Keratinocyte (primary cell): ENCODE measurements around the gene GPC4. TPM values are rescaled to one million over a fixed set of nuclear protein-coding genes. Genes with fewer than 3 reads are reported as not detected.

ENCODE experiments used
- DNase-seq: peaks from one replicate; pipeline ENCODE4 v3.0.0-alpha.2; 2011; ENCODE audit warnings: low read depth, missing footprints, low spot score
- FAIRE-seq: peaks from 2 replicates; lab custom pipeline; 2011; peaks lifted over from hg19 to GRCh38; lab: Jason Lieb, UNC
- H2AFZ ChIP-seq: 2 replicates; pipeline ENCODE4 v1.6.0; 2012; ENCODE audit warnings: low read length, control low read depth, inconsistent platforms; ENCODE audit not compliant: control insufficient read depth
- H3K27ac ChIP-seq: 2 replicates; pipeline ENCODE4 v1.5.1; 2011; ENCODE audit warnings: low read length; ENCODE audit not compliant: control insufficient read depth, insufficient read depth
- H3K27me3 ChIP-seq: 3 replicates; pipeline ENCODE4 v1.6.0; 2011; ENCODE audit warnings: low read length; ENCODE audit not compliant: control insufficient read depth, insufficient read depth; ENCODE audit errors: extremely low read depth
- H3K36me3 ChIP-seq, 2 experiments: 2 replicates in 1 of 2; 3 replicates in 1 of 2; pipeline ENCODE4 v1.5.1; 2011; ENCODE audit warnings: low read length in 2 of 2, mild to moderate bottlenecking in 1 of 2; ENCODE audit not compliant: control insufficient read depth in 2 of 2, insufficient read depth in 2 of 2; ENCODE audit errors: extremely low read depth in 1 of 2
- H3K4me1 ChIP-seq: 3 replicates; pipeline ENCODE4 v1.5.1; 2011; ENCODE audit warnings: low read length; ENCODE audit not compliant: control insufficient read depth, insufficient read depth; ENCODE audit errors: extremely low read depth
- H3K4me2 ChIP-seq: 3 replicates; pipeline ENCODE4 v1.6.0; 2011; ENCODE audit warnings: low read depth, low read length; ENCODE audit not compliant: control insufficient read depth, insufficient read depth; ENCODE audit errors: extremely low read depth
- H3K4me3 ChIP-seq, 3 experiments: fragments of 200-600 bp in 1 of 3; sonication (generic) in 1 of 3; 2 replicates in 2 of 3; 3 replicates in 1 of 3; pipeline ENCODE4 v1.5.1; 2011 to 2016; ENCODE audit warnings: low read length in 3 of 3, mild to moderate bottlenecking in 3 of 3, control low read depth in 2 of 3, inconsistent platforms in 1 of 3, low read depth in 1 of 3, mixed read lengths in 1 of 3, mixed run types in 1 of 3, moderate library complexity in 1 of 3; ENCODE audit not compliant: control insufficient read depth in 2 of 3, insufficient read depth in 2 of 3; ENCODE audit errors: extremely low read depth in 1 of 3
- H3K79me2 ChIP-seq: 2 replicates; pipeline ENCODE4 v1.6.0; 2012; ENCODE audit warnings: low read length; ENCODE audit not compliant: control insufficient read depth, insufficient read depth
- H3K9ac ChIP-seq: 3 replicates; pipeline ENCODE4 v1.6.0; 2011; ENCODE audit warnings: low read length; ENCODE audit not compliant: control insufficient read depth, insufficient read depth; ENCODE audit errors: extremely low read depth
- H3K9me1 ChIP-seq: 3 replicates; pipeline ENCODE4 v1.6.0; 2011; ENCODE audit warnings: low read length; ENCODE audit not compliant: control insufficient read depth, insufficient read depth; ENCODE audit errors: extremely low read depth
- H3K9me3 ChIP-seq: 2 replicates; pipeline ENCODE4 v1.5.1; 2012; ENCODE audit warnings: low read depth, low read length; ENCODE audit not compliant: control insufficient read depth
- H4K20me1 ChIP-seq: 3 replicates; pipeline ENCODE4 v1.6.0; 2011; ENCODE audit warnings: low read length; ENCODE audit not compliant: control insufficient read depth, insufficient read depth; ENCODE audit errors: extremely low read depth
- CTCF ChIP-seq, 3 experiments: IDR thresholded peaks in 1 of 3; conservative IDR thresholded peaks in 1 of 3; optimal IDR thresholded peaks in 1 of 3; 2 replicates in 2 of 3; 3 replicates in 1 of 3; pipeline versions ENCODE3 to v1.5.1; 2011; ENCODE audit warnings: low read length in 3 of 3, mild to moderate bottlenecking in 3 of 3, moderate library complexity in 2 of 3, control low read depth in 1 of 3, inconsistent platforms in 1 of 3; ENCODE audit not compliant: insufficient read depth in 2 of 3; ENCODE audit errors: extremely low read depth in 1 of 3
- EZH2 ChIP-seq: IDR thresholded peaks from one replicate; pipeline ENCODE4 v1.6.1; 2012; ENCODE audit warnings: inconsistent platforms, mild to moderate bottlenecking, low read length, moderate library complexity
- dilution Hi-C: fragments of 300-500 bp; cut with MboI; formaldehyde crosslinking; loops from one replicate; pipeline ENCODE4 v1.7.0; 2020; ENCODE audit warnings: low sequenced_read_pairs; ENCODE audit not compliant: extremely low pct_ligation_motif_present
- polyA plus RNA-seq, 5 experiments: library from polyadenylated mRNA; depleted of rRNA in 3 of 5; stranded (reverse) in 3 of 5; stranded (forward) in 1 of 5; unstranded in 1 of 5; fragments of >200 nt; gene quantifications; 1 replicate in 1 of 5; 2 replicates in 3 of 5; 3 replicates in 1 of 5; pipeline versions ENCODE4 v1.2.1 to v1.2.3, GENCODE V29; 2011 to 2012; ENCODE audit warnings: missing spikeins in 2 of 5, low read depth in 1 of 5, low replicate concordance in 1 of 5

GPC4 gene
- polyA plus RNA-seq, 1 donor (not counting 4 experiments of a cell fraction or from before 2014, with no cell fraction given) = 0.76 TPM

- no peak for DNase-seq
- Histone ChIP-seq H3K27me3 (no peaks in the 10 kb centered on the region), H3K79me2 (no peaks in the 10 kb centered on the region), H3K36me3 (no peaks in the 10 kb centered on the region), H2AFZ (no peak overlapping the region), H3K4me3 (no peak overlapping the region), H3K4me2 (no peak overlapping the region), H3K9me1 (no peaks in the 10 kb centered on the region), H3K4me1 (no peaks in the 10 kb centered on the region), H4K20me1 (no peaks in the 10 kb centered on the region), H3K9ac (no peak overlapping the region), H3K27ac (no peak overlapping the region), H3K9me3 (no peaks in the 10 kb centered on the region)
- dilution Hi-C loops = no loop called here
- TF ChIP-seq CTCF (optimal IDR thresholded peaks at IDR 0.05 in 1 of 3, IDR thresholded peaks at IDR 0.05 in 1 of 3, conservative IDR thresholded peaks at IDR 0.05 in 1 of 3; ENCODE audit: extremely low read depth in 1 of 3, insufficient read depth in 2 of 3, low read length in 3 of 3) (no peak), EZH2 (no peak)
- FAIRE-seq = no peak
These were observed 82.0 kb downstream of the GPC4 start for GRCh38 chrX:133333154-133333750.

DNA sequence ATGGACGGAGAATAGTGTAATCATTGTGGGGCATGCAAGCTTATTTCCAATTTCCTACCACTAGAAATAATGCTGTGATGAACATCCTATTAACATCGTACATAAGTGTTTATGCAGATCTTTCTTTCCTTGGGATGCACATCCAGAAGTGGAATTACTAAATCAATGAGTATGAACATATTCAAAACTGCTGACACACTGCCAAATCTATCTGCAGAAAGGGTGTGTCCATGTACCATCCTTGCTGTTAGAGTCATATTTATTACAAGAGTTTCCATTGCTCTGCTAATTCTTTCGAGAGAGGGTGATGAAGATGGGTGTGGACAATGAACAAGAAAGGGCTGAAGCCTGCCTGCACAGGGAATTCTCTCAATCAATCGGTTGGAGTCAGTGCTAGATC lies 82.6 kb downstream of the GPC4 start:
- DNase-seq = no peak
- dilution Hi-C loops = no loop called here

More for the DNA sequence above, 82.6 kb downstream of the GPC4 start:
- Histone ChIP-seq H3K9me1 (no peaks in the 10 kb centered on the region), H3K9me3 (no peaks in the 10 kb centered on the region), H3K4me3 (no peak overlapping the region), H3K27ac (no peak overlapping the region), H4K20me1 (no peaks in the 10 kb centered on the region), H2AFZ (no peak overlapping the region), H3K79me2 (no peaks in the 10 kb centered on the region), H3K36me3 (no peaks in the 10 kb centered on the region), H3K9ac (no peak overlapping the region), H3K4me1 (no peaks in the 10 kb centered on the region), H3K27me3 (no peaks in the 10 kb centered on the region), H3K4me2 (no peak overlapping the region)
- TF ChIP-seq CTCF (optimal IDR thresholded peaks at IDR 0.05 in 1 of 3, IDR thresholded peaks at IDR 0.05 in 1 of 3, conservative IDR thresholded peaks at IDR 0.05 in 1 of 3; ENCODE audit: extremely low read depth in 1 of 3, insufficient read depth in 2 of 3, low read length in 3 of 3) = no peak
- no peak for TF ChIP-seq EZH2
- FAIRE-seq = no peak
